IPS DF 6.9 (cell line): ENCODE measurements around the gene NR2C2.

Source experiments
- DNase-seq: peaks from one replicate; pipeline ENCODE4 v3.0.0-alpha.2; 2013; ENCODE audit warnings: low read depth, low spot score
- H3K27ac ChIP-seq: one replicate; pipeline ENCODE4 v1.5.1; 2013; ENCODE audit warnings: low read length, control low read depth
- H3K27me3 ChIP-seq: 2 replicates; pipeline ENCODE4 v1.6.1; 2013; ENCODE audit warnings: mild to moderate bottlenecking, low read length; ENCODE audit not compliant: control insufficient read depth, insufficient read depth
- H3K36me3 ChIP-seq: 2 replicates; pipeline ENCODE4 v1.6.1; 2013; ENCODE audit warnings: low read length; ENCODE audit not compliant: control insufficient read depth, insufficient read depth
- H3K4me1 ChIP-seq: 2 replicates; pipeline ENCODE4 v1.6.1; 2013; ENCODE audit warnings: low read length; ENCODE audit not compliant: control insufficient read depth, insufficient read depth
- H3K4me3 ChIP-seq: 2 replicates; pipeline ENCODE4 v1.5.1; 2013; ENCODE audit warnings: mild to moderate bottlenecking, low read length
- H3K9me3 ChIP-seq: 2 replicates; pipeline ENCODE4 v1.6.1; 2013; ENCODE audit warnings: low read length, inconsistent platforms; ENCODE audit not compliant: control insufficient read depth, insufficient read depth
- WGBS: extraction: QIAGEN DNeasy Blood & Tissue Kit; methylation state at CpG from one replicate; pipeline ENCODE4 v1.1.7; 2013; ENCODE audit warnings: mixed read lengths, missing lambda C conversion rate; ENCODE audit not compliant: insufficient read length, insufficient coverage; 5-methylcytosine and 5-hydroxymethylcytosine counted together

NR2C2 gene

DNA sequence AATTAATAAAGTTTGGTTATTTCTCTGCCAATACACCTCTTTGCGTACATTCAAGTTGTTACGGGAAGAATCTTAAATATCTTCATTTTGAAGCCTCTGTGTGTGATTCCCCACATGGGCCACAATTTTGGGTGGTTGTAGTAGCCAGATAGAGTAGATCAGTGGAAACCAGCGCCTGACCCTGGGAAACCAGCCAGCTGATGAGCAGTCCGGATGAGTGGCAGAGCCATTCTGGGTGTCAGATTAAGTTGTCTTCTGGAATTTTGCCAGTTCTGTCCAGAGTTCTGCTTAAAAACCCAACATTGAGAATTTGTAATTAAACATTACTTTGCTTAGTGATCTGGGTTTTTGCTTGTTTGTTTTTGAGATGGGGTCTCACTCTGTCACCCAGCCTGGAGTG is 68.1 kb downstream of the NR2C2 start:
- peaks cover 17% of the 10 kb centered on the region; the same call in 1 of the 2 replicates for H3K36me3 ChIP-seq
- no peaks in the 10 kb centered on the region for H3K4me1 ChIP-seq
- H3K27ac ChIP-seq = no peak overlapping the region
- no peak for DNase-seq
- no peak overlapping the region for H3K4me3 ChIP-seq
- H3K27me3 ChIP-seq = no peaks in the 10 kb centered on the region
- no peaks in the 10 kb centered on the region for H3K9me3 ChIP-seq
- no CpG with 5 or more reads among the region's 4 CpGs for WGBS

DNA sequence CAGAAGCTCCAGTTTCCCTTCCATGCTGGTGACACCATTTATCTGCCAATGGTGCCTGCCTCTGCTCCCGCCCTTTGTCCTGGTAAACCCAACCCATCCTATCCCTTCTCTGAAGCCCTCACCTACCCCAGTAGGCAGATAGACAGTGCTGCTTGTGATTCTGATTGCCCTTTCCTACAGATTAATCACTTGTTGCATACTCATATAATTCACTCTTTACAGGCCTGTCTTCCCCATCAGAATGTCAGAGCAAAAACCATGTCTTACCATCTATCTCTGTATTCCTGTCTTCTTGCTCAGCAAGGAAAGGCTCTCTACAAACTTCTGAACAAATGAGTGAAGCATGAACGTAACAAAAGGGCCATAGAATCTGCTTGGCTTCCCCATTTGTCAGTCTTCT is 69.8 kb downstream of the NR2C2 start:
- WGBS = no CpG with 5 or more reads among the region's 2 CpGs
- Histone ChIP-seq H3K27me3 (no peaks in the 10 kb centered on the region), H3K4me3 (no peak overlapping the region), H3K4me1 (no peaks in the 10 kb centered on the region), H3K27ac (no peak overlapping the region), H3K9me3 (no peaks in the 10 kb centered on the region), H3K36me3 (peaks cover 22% of the 10 kb centered on the region; the same call in 1 of the 2 replicates)
- no peak for DNase-seq

DNA sequence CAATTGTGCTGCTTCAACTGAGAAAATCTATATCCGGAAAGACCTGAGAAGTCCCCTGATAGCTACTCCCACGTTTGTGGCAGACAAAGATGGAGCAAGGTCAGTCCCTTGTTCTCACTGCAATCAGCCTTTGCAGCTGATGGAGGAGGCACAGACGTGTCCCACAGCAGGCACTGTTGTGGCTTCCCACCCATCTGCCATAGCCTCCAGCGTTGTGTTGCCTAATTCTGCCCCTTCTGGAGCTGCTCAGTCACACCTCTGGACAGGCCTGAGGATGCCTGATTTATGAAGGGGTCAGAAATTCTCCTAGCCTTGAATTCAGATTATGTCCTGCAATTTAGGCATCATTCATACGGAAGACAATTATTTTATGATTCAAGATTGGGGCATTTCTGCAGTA is 75.9 kb downstream of the NR2C2 start:
- WGBS = no CpG with 5 or more reads among the region's 5 CpGs
- Histone ChIP-seq H3K27ac (no peak overlapping the region), H3K27me3 (no peaks in the 10 kb centered on the region), H3K36me3 (peaks cover 25% of the 10 kb centered on the region; the same call in 1 of the 2 replicates), H3K9me3 (no peaks in the 10 kb centered on the region), H3K4me3 (no peak overlapping the region), H3K4me1 (0 out of 2 replicates have a peak, but pooled peaks cover 2% of the 10 kb centered on the region)
- no peak for DNase-seq

DNA sequence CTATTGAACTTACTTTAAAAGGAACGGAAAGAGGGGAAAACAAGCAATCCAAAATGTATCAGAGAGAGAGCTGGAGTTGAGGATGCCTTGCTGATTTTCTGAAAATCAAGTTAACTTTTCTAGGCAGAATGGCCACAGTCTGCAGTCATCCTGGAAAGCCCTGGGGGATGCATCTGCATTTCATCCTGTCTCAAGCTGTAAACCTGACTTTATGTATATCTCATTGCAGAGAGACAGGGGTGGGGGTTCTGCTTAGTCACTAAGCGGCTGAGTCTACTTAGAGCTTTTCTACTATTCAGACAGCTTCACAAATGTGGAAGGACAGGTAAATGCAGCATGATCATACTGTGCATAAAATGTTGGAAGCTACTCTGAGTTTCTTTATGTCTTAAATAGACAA is 76.3 kb downstream of the NR2C2 start:
- H3K9me3 ChIP-seq = no peaks in the 10 kb centered on the region
- no peak overlapping the region for H3K27ac ChIP-seq
- H3K36me3 ChIP-seq = peaks cover 25% of the 10 kb centered on the region; the same call in 1 of the 2 replicates
- no peak for DNase-seq
- H3K4me1 ChIP-seq = 0 out of 2 replicates have a peak, but pooled peaks cover 2% of the 10 kb centered on the region
- no peaks in the 10 kb centered on the region for H3K27me3 ChIP-seq
- WGBS = no CpG with 5 or more reads among the region's 2 CpGs
- no peak overlapping the region for H3K4me3 ChIP-seq

DNA sequence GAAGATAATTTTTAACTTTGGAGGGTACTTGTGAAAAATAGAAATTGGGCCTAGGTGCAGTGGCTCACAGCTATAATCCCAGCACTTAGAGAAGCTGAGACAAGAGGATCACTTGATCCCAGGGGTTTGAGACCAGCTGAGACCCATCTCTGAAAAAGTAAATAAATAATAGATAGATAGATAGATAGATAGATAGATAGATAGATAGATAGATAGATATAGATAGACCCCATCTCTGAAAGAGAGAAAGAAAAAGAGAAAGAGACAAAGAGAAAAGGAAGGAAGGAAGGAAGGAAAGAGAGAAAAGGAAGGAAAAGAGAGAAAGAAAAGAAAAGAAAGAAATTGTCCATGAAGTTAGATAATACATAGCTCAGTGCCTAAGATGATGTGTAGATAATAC is 82.2 kb downstream of the NR2C2 start:
- Histone ChIP-seq H3K36me3 (peaks cover 31% of the 10 kb centered on the region), H3K9me3 (no peaks in the 10 kb centered on the region), H3K27ac (no peak overlapping the region), H3K4me1 (0 out of 2 replicates have a peak, but pooled peaks cover 2% of the 10 kb centered on the region), H3K4me3 (no peak overlapping the region), H3K27me3 (no peaks in the 10 kb centered on the region; the same call in 1 of the 2 replicates)
- DNase-seq = no peak

DNA sequence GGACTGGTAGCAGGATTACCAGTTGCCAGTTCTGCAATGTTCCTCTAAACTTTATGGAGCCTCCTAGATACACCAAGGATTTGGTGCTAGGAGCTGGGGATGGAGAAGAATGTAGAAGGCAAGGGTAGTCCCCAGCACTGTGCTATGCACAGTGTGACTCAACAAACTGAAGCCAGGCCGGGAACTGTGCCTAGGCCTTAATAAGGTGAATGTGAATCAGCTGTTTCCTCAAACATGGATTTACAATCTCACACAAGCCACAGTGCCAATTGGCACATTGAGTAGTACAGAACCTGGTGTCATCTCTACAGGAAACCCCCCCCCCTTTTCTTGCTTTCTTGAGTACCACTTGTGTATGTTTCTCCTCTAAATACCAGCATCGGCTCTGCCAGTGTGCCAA is 85.3 kb downstream of the NR2C2 start:
- no peak for DNase-seq
- no CpG with 5 or more reads among the region's 2 CpGs for WGBS
- H3K27ac ChIP-seq = no peak overlapping the region
- H3K9me3 ChIP-seq = no peaks in the 10 kb centered on the region
- peaks cover 34% of the 10 kb centered on the region for H3K36me3 ChIP-seq
- H3K27me3 ChIP-seq = no peaks in the 10 kb centered on the region; the same call in 1 of the 2 replicates
- no peaks in the 10 kb centered on the region for H3K4me1 ChIP-seq
- no peak overlapping the region for H3K4me3 ChIP-seq

DNA sequence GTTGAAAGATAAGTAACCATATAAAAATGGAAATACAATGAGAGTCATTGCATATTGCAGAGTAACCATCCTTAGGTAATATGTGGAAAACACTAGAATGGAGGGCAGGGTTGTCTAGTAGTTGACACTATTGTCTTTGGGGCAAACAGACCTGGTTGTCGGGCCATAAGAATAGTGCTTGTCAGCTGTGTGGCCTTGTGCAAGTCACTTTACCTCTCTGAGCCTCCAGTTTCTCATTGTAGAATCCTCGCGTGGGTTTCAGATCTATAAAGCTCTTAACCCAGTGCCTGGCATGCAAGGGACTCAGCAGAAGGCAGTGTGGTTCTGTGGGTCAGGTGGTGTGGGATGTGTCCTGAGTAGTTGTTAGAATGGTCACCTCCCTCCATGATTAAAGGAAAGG is 85.7 kb downstream of the NR2C2 start:
- no CpG with 5 or more reads among the region's 3 CpGs for WGBS
- Histone ChIP-seq H3K27ac (no peak overlapping the region), H3K9me3 (no peaks in the 10 kb centered on the region), H3K36me3 (peaks cover 34% of the 10 kb centered on the region), H3K4me1 (no peaks in the 10 kb centered on the region), H3K4me3 (no peak overlapping the region), H3K27me3 (no peaks in the 10 kb centered on the region; the same call in 1 of the 2 replicates)
- no peak for DNase-seq

DNA sequence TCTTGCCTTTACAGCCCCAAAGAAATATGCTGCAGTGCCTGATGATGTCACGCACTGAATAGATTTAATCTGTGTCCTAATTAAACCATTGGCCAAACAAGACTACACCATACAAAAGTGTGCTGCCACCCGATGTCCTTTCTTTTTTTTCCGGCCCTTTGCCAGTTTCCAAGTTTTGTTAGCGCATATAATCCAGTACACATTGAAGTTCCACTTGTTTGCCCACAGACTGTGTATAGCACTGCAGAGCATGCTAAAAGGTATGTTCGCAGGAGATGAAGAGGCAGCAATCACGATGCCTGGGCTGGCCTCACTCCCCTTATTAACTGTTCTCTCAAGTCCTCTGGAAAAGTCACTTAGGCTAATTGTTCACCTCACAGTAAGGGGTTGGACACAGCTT is 90.9 kb downstream of the NR2C2 start:
- Histone ChIP-seq H3K27me3 (no peaks in the 10 kb centered on the region), H3K4me1 (no peaks in the 10 kb centered on the region), H3K9me3 (no peaks in the 10 kb centered on the region), H3K4me3 (no peak overlapping the region), H3K36me3 (peaks cover 29% of the 10 kb centered on the region), H3K27ac (no peak overlapping the region)
- no peak for DNase-seq
- WGBS = no CpG with 5 or more reads among the region's 6 CpGs

DNA sequence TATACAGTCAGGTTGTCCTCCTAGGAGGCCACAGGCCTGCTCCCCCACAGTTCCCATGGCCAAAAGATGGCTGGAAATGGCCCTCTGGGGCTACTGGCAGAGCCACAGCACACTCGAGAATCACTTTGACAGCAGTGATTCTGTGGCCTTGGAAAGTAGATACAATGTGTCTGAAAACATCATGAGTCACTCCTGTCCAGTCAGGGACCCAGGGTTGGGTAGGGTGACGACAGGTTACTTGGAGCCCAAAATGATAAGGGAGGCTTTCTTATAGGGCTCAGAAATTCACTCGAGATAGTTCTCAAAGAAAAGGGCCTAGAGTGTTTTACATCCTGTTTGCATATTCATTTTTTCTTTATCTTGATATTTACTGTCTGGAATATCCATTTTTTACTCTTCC is 93.5 kb downstream of the NR2C2 start:
- no peaks in the 10 kb centered on the region for H3K27me3 ChIP-seq
- no CpG with 5 or more reads among the region's 3 CpGs for WGBS
- no peak for DNase-seq
- H3K27ac ChIP-seq = no peak overlapping the region
- H3K36me3 ChIP-seq = peaks cover 22% of the 10 kb centered on the region
- no peaks in the 10 kb centered on the region for H3K9me3 ChIP-seq
- H3K4me1 ChIP-seq = no peaks in the 10 kb centered on the region
- no peak overlapping the region for H3K4me3 ChIP-seq

DNA sequence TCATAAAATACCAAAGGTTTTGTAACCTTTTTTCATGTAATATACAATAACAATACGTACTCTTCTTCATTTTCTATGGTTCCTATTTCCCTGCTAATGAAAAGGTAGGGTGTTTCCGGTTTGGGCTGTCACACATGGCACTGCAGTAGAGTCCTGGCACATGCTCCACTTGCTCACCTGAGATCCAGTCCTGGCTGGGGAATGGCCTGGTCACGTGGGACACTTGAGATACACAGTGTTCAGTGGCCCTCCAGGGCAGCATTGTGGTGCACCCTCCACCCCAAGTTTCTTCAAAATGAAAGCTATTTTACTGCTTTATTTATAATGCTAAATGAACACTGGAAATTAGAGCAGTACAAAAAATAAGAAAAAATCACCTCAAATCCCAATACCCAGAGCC is 94.6 kb downstream of the NR2C2 start:
- no peaks in the 10 kb centered on the region for H3K27me3 ChIP-seq
- H3K4me3 ChIP-seq = no peak overlapping the region
- WGBS = no CpG with 5 or more reads among the region's 3 CpGs
- no peak overlapping the region for H3K27ac ChIP-seq
- peaks cover 27% of the 10 kb centered on the region for H3K36me3 ChIP-seq
- DNase-seq = no peak
- H3K4me1 ChIP-seq = no peaks in the 10 kb centered on the region
- no peaks in the 10 kb centered on the region for H3K9me3 ChIP-seq

DNA sequence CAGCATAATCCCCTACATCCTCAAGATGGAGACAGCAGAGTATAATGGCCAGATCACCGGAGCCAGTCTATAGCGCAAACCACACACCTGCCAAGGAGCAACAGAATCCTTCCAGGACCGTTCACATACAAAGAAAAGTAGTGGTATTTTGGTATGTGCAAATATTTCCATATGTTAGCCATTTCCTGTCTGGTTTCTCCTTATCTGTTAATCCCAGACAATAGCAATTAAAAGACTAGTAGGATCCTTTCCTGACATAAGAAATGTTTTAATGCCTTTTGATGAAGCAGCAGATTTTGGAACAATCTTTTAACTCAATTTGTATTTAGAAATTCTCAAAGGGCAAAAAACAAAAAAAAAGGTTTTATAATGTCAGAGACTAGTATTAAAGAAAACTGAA is 95.6 kb downstream of the NR2C2 start:
- Histone ChIP-seq H3K27me3 (no peaks in the 10 kb centered on the region), H3K27ac (no peak overlapping the region), H3K4me1 (no peaks in the 10 kb centered on the region), H3K9me3 (no peaks in the 10 kb centered on the region), H3K4me3 (no peak overlapping the region), H3K36me3 (peaks cover 30% of the 10 kb centered on the region)
- no peak for DNase-seq
- WGBS = no CpG with 5 or more reads among the region's 3 CpGs
